Omental fat pad (tissue), 4 donors: ENCODE measurements around the gene FOXP4. TPM values are rescaled to one million over a fixed set of nuclear protein-coding genes. Genes with fewer than 3 reads are reported as not detected.

ENCODE experiments used
- ATAC-seq: fragments of 150-250 bp; one replicate; pipeline ENCODE4 v1.9.1; 2016; ENCODE audit warnings: mild to moderate bottlenecking, moderate library complexity; ENCODE audit not compliant: low FRiP score
- DNase-seq: peaks from one replicate; pipeline ENCODE4 v3.0.0-alpha.2; 2019; ENCODE audit warnings: low spot score
- CTCF ChIP-seq, 3 donors: fragments of 450-650 bp; IDR thresholded peaks; one replicate each; pipeline ENCODE4 v1.5.1; 2016 to 2017; ENCODE audit warnings: antibody characterized with exemption in 3 of 3, mild to moderate bottlenecking in 3 of 3, moderate library complexity in 2 of 3
- total RNA-seq, 4 donors: library from RNA; depleted of rRNA; stranded (reverse); fragments of >200 nt; gene quantifications; one replicate each; pipeline ENCODE4 v1.1.0, GENCODE V29; 2016

Gene FOXP4
- total RNA-seq, 4 donors from 2014 or later: 3.6 to 9.0 (median 5.5) TPM

- no peak for TF ChIP-seq CTCF (IDR thresholded peaks at IDR 0.05)
- DNase-seq: no peak
- no peak for ATAC-seq
These were observed 31.4 kb downstream of the FOXP4 start for GRCh38 chr6:41577356-41578216.

- DNase-seq: no peak
- TF ChIP-seq CTCF (IDR thresholded peaks at IDR 0.05): no peak
- no peak for ATAC-seq
These were observed 32.3 kb downstream of the FOXP4 start for GRCh38 chr6:41578217-41579087.

GRCh38 chr6:41579088-41579610 is 33.0 kb downstream of the FOXP4 start:
- ATAC-seq: no peak

GRCh38 chr6:41580690-41581089 is 34.5 kb downstream of the FOXP4 start:
- no peak for TF ChIP-seq CTCF (IDR thresholded peaks at IDR 0.05)
- ATAC-seq (no peak), DNase-seq (no peak)

More at GRCh38 chr6:41579088-41579610, 33.0 kb downstream of the FOXP4 start:
- DNase-seq: no peak
- TF ChIP-seq CTCF (IDR thresholded peaks at IDR 0.05): no peak

- ATAC-seq (no peak), DNase-seq (no peak)
- no peak for TF ChIP-seq CTCF (IDR thresholded peaks at IDR 0.05)
These were observed 35.3 kb downstream of the FOXP4 start for GRCh38 chr6:41581381-41581991.

GRCh38 chr6:41582540-41582939 is 36.4 kb downstream of the FOXP4 start:
- no peak for TF ChIP-seq CTCF (IDR thresholded peaks at IDR 0.05)
- no peak for ATAC-seq
- DNase-seq: no peak
